Omental fat pad (tissue), 4 donors: ENCODE results near the gene GFRA1. TPM values are rescaled to one million over a fixed set of nuclear protein-coding genes. Genes with fewer than 3 reads are reported as not detected.

Experiments used
- ATAC-seq: fragments of 150-250 bp; one replicate; pipeline ENCODE4 v1.9.1; 2016; ENCODE audit warnings: mild to moderate bottlenecking, moderate library complexity; ENCODE audit not compliant: low FRiP score
- DNase-seq: peaks from one replicate; pipeline ENCODE4 v3.0.0-alpha.2; 2019; ENCODE audit warnings: low spot score
- CTCF ChIP-seq, 3 donors: fragments of 450-650 bp; IDR thresholded peaks; one replicate each; pipeline ENCODE4 v1.5.1; 2016 to 2017; ENCODE audit warnings: antibody characterized with exemption in 3 of 3, mild to moderate bottlenecking in 3 of 3, moderate library complexity in 2 of 3
- total RNA-seq, 4 donors: library from RNA; depleted of rRNA; stranded (reverse); fragments of >200 nt; gene quantifications; one replicate each; pipeline ENCODE4 v1.1.0, GENCODE V29; 2016

The GFRA1 gene
- total RNA-seq, 4 donors from 2014 or later = 35.2 to 142 (median 61.8) TPM

- DNase-seq (no peak), ATAC-seq (no peak)
- TF ChIP-seq CTCF (IDR thresholded peaks at IDR 0.05) = no peak
Measured at GRCh38 chr10:116124777-116125176, 148.2 kb downstream of the GFRA1 start.

GRCh38 chr10:116122664-116123063 is 150.3 kb downstream of the GFRA1 start:
- ATAC-seq (no peak), DNase-seq (no peak)
- no peak for TF ChIP-seq CTCF (IDR thresholded peaks at IDR 0.05)

- DNase-seq (no peak), ATAC-seq (no peak)
- no peak for TF ChIP-seq CTCF (IDR thresholded peaks at IDR 0.05)
Measured at GRCh38 chr10:116121640-116122525, 151.1 kb downstream of the GFRA1 start.

- no peak for ATAC-seq
- TF ChIP-seq CTCF (IDR thresholded peaks at IDR 0.05) = no peak
- no peak for DNase-seq
Measured at GRCh38 chr10:116120688-116121455, 152.1 kb downstream of the GFRA1 start.

GRCh38 chr10:116118847-116119246 is 154.2 kb downstream of the GFRA1 start:
- no peak for TF ChIP-seq CTCF (IDR thresholded peaks at IDR 0.05)
- no peak for ATAC-seq
- no peak for DNase-seq

GRCh38 chr10:116115797-116116196 is 157.2 kb downstream of the GFRA1 start:
- TF ChIP-seq CTCF (IDR thresholded peaks at IDR 0.05) = no peak
- DNase-seq = no peak
- ATAC-seq = no peak
